Measurements from ENCODE around the gene DNAI7.

The DNAI7 gene

GRCh38 chr12:25113651-25114050 lies 81.3 kb downstream of the DNAI7 start:
- Histone ChIP-seq H3K9me3 (ENCODE audit: severe bottlenecking) (no peaks in the 10 kb centered on the region), H3K27ac (ENCODE audit: poor library complexity, severe bottlenecking) (no peak overlapping the region), H3K27me3 (ENCODE audit: insufficient read depth, poor library complexity, severe bottlenecking) (no peaks in the 10 kb centered on the region), H3K36me3 (ENCODE audit: low read depth) (no peaks in the 10 kb centered on the region), H3K4me3 (ENCODE audit: severe bottlenecking) (no peak overlapping the region), H3K4me1 (ENCODE audit: insufficient read depth, poor library complexity, severe bottlenecking) (no peaks in the 10 kb centered on the region)
- DNase-seq (ENCODE audit: low spot score) (no peak), ATAC-seq (ENCODE audit: low read depth) (no peak)
- TF ChIP-seq CTCF (IDR thresholded peaks at IDR 0.05; ENCODE audit: poor library complexity, severe bottlenecking) = no peak

- Histone ChIP-seq H3K4me3 (ENCODE audit: severe bottlenecking) (no peak overlapping the region), H3K36me3 (ENCODE audit: low read depth) (no peaks in the 10 kb centered on the region), H3K4me1 (ENCODE audit: insufficient read depth, poor library complexity, severe bottlenecking) (no peaks in the 10 kb centered on the region), H3K9me3 (ENCODE audit: severe bottlenecking) (no peaks in the 10 kb centered on the region), H3K27ac (ENCODE audit: poor library complexity, severe bottlenecking) (no peak overlapping the region), H3K27me3 (ENCODE audit: insufficient read depth, poor library complexity, severe bottlenecking) (no peaks in the 10 kb centered on the region)
- ATAC-seq (ENCODE audit: low read depth) = no peak
- no peak for TF ChIP-seq CTCF (IDR thresholded peaks at IDR 0.05; ENCODE audit: poor library complexity, severe bottlenecking)
- no peak for DNase-seq (ENCODE audit: low spot score)
Measured at GRCh38 chr12:25110260-25110659, 84.7 kb downstream of the DNAI7 start.

- no peak for ATAC-seq (ENCODE audit: low read depth)
- Histone ChIP-seq H3K27ac (ENCODE audit: poor library complexity, severe bottlenecking) (no peak overlapping the region), H3K4me1 (ENCODE audit: insufficient read depth, poor library complexity, severe bottlenecking) (no peaks in the 10 kb centered on the region)
Measured at GRCh38 chr12:25107920-25108319, 87.0 kb downstream of the DNAI7 start.

GRCh38 chr12:25106818-25107217 lies 88.1 kb downstream of the DNAI7 start:
- Histone ChIP-seq H3K4me3 (ENCODE audit: severe bottlenecking) (no peak overlapping the region), H3K27ac (ENCODE audit: poor library complexity, severe bottlenecking) (no peak overlapping the region), H3K27me3 (ENCODE audit: insufficient read depth, poor library complexity, severe bottlenecking) (no peaks in the 10 kb centered on the region), H3K4me1 (ENCODE audit: insufficient read depth, poor library complexity, severe bottlenecking) (no peaks in the 10 kb centered on the region), H3K9me3 (ENCODE audit: severe bottlenecking) (no peaks in the 10 kb centered on the region), H3K36me3 (ENCODE audit: low read depth) (no peaks in the 10 kb centered on the region)
- DNase-seq (ENCODE audit: low spot score) (no peak), ATAC-seq (ENCODE audit: low read depth) (no peak)
- TF ChIP-seq CTCF (IDR thresholded peaks at IDR 0.05; ENCODE audit: poor library complexity, severe bottlenecking) = no peak

More at GRCh38 chr12:25107920-25108319, 87.0 kb downstream of the DNAI7 start:
- no peak for TF ChIP-seq CTCF (IDR thresholded peaks at IDR 0.05; ENCODE audit: poor library complexity, severe bottlenecking)
- DNase-seq (ENCODE audit: low spot score) = no peak
- no peaks in the 10 kb centered on the region for H3K9me3 ChIP-seq (ENCODE audit: severe bottlenecking)
- no peaks in the 10 kb centered on the region for H3K27me3 ChIP-seq (ENCODE audit: insufficient read depth, poor library complexity, severe bottlenecking)
- H3K36me3 ChIP-seq (ENCODE audit: low read depth) = no peaks in the 10 kb centered on the region
- H3K4me3 ChIP-seq (ENCODE audit: severe bottlenecking) = no peak overlapping the region

GRCh38 chr12:25102402-25102801 lies 92.6 kb downstream of the DNAI7 start:
- Histone ChIP-seq H3K4me3 (ENCODE audit: severe bottlenecking) (no peak overlapping the region), H3K36me3 (ENCODE audit: low read depth) (no peaks in the 10 kb centered on the region)

More at GRCh38 chr12:25102402-25102801, 92.6 kb downstream of the DNAI7 start:
- ATAC-seq (ENCODE audit: low read depth) (no peak), DNase-seq (ENCODE audit: low spot score) (no peak)
- Histone ChIP-seq H3K27ac (ENCODE audit: poor library complexity, severe bottlenecking) (no peak overlapping the region), H3K9me3 (ENCODE audit: severe bottlenecking) (no peaks in the 10 kb centered on the region), H3K4me1 (ENCODE audit: insufficient read depth, poor library complexity, severe bottlenecking) (no peaks in the 10 kb centered on the region), H3K27me3 (ENCODE audit: insufficient read depth, poor library complexity, severe bottlenecking) (no peaks in the 10 kb centered on the region)
- TF ChIP-seq CTCF (IDR thresholded peaks at IDR 0.05; ENCODE audit: poor library complexity, severe bottlenecking) = no peak

Measured in RWPE2 (cell line).